PC-3 (cell line): ENCODE data around the gene MXD3.

ENCODE experiments used
- CTCF ChIP-seq: fragments of 300-600 bp; sonication (generic); conservative IDR thresholded peaks from 2 replicates; pipeline ENCODE4 v1.5.1; 2017; ENCODE audit warnings: antibody characterized with exemption, low read depth, mild to moderate bottlenecking, low read length
- EZH2 ChIP-seq: fragments of 300-600 bp; sonication (generic); IDR thresholded peaks from one replicate; pipeline ENCODE4 v1.6.1; 2017; ENCODE audit warnings: antibody characterized with exemption, mild to moderate bottlenecking, low read length; ENCODE audit not compliant: unreplicated experiment
- EZH2phosphoT487 ChIP-seq: fragments of 300-600 bp; sonication (generic); IDR thresholded peaks from 2 replicates; pipeline ENCODE4 v1.6.1; 2018; ENCODE audit warnings: mild to moderate bottlenecking, antibody characterized with exemption, low read length, borderline replicate concordance

- TF ChIP-seq CTCF = no peak
- TF ChIP-seq EZH2 = no peak
- TF ChIP-seq EZH2phosphoT487 = no peak
These were observed 46.0 kb upstream of the MXD3 start, which contains the start of gene RGS14 for GRCh38 chr5:177357459-177358351.
